GM19455 (cell line): Measurements from ENCODE around the gene ST7L.

Experiments used
- ATAC-seq: cut with Tn5 transposase; IDR thresholded peaks from one replicate; pipeline ENCODE4 v1.9.1; 2021; ENCODE audit not compliant: unreplicated experiment

ST7L gene

DNA sequence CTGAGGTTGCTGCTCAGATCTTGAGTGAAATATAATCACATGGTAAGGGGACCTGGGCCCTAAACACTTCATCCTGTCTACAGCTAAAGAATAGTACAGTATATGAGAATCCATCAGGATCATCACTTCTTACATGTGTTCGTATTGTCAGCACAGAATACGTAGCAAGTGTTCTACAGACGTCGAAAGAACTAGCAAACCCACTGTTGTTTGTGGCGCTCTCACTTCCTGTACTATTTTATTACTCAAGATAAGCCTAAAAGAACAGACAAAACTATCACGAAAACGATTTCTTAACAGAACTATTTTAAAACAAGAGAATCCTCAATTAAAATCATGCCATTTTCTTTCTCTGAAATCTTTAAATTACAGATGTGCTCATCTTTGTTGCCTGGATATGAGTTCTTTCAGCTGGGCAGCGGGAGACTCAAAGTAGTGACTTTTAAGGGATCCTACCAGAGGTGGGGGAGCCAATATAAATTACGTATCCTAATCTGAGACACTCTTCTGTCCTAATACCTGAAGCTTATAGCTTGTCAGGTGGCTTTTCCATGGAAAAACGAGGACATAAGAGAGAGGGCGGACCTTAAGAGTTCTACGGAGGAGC is 724 bp downstream of the ST7L start:
- ATAC-seq: no peak

DNA sequence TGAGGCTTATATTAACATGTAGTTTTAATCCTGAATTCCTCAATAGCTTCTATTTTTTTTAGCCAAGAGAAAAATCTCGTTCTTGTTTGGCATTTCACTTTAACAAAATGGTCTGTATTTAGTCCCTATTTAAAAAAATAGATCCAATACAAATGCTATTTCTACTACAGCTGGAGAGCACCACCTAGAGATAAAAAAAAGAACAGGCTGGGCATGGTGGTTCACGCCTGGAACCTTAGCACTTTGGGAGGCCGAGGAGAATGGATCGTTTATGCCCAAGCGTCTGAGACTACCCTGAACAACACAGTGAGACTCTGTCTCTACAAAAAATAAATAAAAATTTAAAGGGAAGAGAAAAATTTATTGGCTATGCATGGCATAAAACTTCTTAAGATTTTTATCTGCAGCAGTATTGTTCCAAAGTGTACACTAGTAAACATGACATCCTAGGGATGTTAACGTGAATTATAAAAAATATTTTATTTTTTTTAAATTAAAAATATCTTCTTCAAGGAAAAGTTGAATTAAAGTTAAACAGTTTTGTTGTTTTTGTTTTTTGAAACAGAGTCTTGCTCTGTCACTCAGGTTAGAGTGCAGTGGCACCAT is 4.4 kb downstream of the ST7L start:
- ATAC-seq: no peak

DNA sequence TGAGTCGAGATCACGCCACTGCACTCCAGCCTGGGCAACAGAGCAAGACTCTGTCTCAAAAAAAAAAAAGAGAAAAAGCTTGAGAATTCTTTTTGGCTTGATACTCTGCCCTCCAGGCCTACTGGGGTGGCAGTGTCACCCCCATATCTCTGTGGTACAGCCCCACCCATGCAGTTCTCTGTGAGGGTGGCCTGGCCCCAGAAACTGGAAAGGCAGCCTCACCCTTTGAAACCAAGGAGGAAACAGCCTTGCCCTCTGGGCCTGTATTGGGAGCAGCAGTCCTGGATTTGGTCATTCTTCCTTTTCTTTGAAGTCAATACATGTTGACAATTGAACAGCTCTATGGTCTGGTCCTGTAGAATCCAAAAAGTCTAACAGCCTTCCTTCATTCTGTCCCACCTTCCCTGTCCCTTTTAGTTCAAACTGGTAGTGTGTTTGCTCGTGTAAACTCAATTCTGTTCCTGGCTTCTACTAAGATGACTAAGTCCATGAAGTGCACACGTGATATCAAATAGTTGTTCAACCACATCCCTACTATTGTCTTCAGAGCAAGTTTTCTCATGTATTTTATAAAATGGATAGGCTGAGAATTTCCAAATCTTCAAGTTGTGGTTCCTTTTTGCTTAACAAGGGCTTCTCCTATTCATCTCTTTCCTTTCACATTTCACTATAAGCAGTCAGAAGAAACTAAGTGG is 13.2 kb downstream of the ST7L start:
- no peak for ATAC-seq

DNA sequence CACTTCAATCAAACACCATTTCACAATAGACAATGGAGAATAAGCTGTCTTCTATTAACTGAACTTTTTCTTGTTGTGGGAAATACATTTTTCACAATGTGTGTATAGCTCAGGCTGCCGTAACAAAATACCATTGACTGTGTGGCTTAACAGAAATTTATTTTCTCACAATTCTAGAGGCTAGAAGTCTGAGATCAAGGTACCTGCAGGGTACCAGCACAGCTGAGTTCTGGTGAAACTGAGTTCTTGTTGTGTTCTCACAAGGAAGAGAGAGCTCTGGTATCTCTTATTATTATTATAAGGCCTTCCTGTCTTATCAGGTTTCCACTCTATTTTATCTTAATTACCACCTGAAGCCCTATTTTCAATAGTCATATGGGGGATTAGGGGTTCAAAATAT is 15.4 kb downstream of the ST7L start:
- ATAC-seq: no peak

DNA sequence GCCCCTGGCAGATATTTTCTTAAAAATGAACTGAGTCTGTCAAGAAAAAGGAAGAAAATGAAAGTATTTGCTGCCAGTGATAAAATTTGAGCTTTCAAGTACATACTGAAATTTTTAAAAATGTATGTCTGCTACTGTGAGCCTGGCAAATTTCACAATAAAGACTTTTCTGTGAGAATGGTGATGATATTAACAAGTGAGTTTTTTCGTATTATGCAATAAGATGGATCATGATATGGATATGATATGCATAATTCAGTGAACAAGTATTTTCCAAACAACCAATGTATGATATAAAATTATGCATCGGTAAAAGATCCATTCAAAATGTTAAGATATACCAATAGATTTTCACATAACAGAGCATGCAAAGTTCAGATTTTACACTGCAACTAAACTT is 15.9 kb downstream of the ST7L start:
- no peak for ATAC-seq

DNA sequence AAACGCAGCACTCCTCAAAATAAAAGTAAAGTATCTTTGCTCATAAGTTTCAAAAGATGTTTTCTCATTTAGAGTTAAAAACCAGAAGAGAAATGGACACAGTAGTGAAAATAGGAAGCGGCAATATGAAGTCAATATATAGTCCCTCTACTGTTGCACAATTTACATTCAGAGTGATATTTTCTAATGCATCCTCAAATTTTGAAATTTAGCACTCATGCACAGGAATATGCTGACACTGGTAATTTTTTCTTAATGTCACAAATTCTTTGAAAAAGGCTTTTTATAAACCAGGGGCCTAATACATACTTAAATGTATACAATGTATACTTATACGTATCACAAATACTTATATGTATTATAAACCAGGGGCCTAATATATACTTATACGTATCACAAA is 19.5 kb downstream of the ST7L start:
- ATAC-seq: no peak

DNA sequence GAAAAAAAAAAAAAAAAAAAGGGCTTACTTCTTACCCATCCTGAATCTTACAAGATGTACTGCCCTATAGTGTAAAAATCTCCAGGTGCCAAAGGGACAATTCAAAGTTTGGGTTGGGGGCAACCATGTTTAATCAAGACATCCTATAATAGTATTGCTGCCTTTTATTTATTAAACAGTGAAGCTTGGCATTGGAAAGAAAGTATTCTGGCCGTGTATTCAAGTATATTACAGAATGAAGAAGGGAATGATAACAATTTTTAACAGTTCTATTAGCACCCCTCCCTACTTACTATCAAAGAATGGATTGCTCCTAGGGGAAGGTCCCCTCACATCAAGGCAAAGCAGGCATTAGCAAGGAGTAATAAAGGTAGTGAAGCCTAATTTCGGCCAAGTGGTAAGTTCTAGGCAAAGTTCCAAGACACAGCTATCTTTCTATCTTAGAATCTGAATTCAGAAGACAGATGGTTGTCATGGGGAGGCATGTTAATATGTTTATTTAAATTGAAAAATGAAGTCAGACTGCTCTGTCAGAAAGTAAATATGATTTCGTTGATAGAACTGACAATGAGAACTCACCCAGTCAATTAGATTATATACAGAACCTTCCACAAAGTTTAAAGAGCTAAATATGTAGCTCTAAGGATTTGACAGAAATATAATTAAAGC is 24.6 kb downstream of the ST7L start:
- ATAC-seq: no peak

DNA sequence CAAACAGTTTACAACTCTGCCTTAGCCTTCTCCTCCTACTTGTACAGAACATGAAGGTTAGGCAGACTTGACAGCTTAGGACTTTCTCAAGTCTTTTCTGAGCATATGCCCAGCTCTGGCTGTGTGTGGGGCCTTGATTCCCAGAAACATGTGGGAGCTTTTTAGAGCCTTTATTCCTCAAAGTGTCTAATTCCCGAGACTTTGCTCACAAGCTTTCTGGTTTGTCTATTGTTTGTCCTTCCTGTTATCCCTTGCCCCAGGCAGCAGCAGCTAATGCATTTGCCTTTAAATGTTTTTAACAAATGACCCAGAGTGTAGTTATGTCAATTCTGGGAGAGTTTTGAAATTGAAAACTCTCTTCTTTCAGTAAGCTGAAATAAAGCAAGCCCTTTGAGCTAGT is 29.2 kb downstream of the ST7L start:
- ATAC-seq: no peak

DNA sequence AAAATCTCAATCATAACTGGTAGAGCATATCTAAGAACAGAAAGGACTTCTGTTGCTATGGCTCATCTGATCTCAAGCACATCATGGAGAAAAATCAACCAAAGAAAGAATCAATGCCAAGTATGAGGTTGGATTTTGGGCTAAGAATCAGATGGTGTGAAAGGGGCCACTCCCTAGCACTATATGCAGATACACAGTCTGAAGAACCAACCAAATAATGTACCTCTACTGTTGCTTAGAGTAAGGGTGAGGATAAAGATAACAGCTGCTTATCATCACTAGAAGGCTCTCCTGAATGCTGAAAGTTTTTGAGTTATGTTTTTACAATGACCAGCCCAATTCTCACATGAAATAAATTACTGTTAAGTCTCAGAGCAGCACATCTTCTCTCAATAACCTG is 35.6 kb downstream of the ST7L start:
- no peak for ATAC-seq

DNA sequence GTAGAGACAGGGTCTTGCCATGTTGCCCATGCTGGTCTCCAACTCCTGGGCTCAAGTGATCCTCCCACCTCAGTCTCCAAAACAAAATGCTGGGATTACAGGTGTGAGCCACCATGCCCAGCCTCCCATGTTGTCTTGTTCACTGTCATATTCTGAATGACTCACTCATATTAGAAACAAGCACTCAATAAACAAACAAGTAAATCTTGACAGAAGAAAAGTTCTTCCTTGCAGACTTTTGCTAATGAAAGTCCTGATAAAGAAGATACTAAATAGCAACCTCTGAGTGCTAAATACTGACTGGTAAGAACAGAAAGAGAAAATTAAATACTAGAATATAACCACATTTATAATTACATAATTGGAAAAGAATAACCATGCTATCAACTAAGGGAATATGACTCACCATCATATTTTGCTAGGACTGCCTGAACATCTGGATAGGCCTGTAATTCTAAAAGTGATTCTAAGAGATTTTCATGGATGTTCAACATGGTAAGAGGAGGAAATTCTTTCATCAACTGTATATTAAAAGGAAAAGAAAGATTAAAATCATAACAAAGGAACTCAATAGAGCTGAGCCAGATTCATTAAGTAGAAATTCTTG is 37.3 kb downstream of the ST7L start:
- ATAC-seq: no peak

DNA sequence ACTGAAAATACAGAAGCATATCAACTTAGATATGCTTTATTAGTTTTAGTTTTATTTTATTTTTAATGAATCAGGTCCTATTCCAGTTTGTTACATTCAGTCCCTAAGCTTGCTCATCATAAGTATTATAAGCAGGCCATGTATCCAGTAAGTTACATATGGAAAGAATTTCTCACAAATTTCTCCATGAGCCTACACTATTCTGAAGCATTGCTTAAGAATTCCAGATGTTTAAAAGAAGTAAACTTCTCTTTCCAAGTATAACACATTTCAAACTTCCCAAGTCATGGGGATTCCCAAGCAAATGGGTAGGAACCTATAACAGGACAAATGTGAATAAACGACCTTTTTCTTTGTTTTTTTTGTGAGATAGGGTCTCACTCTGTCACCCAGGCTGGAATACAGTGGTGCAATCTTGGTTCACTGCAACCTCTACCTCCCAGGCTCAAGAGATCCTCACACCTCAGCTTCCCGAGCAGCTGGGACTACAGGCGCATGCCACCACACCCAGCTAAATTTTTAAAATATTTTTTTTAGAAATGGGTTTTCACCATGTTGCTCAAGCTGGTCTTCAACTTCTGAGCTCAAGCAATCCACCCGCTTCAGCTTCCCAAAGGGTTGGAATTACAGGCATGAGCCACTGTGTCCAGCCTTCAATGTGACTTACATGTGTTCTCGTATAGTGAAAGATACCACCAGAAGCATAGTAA is 39.0 kb downstream of the ST7L start:
- ATAC-seq: no peak

DNA sequence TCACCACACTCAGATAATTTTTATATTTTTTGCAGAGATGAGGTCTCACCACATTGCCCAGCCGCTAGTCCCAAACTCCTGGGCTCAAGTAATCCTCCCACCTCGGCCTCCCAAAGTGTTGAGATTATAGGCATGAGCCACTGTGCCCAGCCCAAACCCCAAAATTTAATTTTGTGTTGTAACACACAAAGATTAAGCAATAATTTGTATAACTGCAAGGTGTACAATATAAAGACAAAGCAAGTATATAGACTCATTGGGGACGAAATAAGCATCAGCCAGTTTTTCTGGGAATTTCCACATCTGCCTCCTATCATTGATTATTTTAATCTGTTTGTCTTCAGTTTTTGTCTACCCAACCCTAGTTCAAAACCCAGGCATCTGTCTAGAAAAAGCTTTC is 42.7 kb downstream of the ST7L start:
- no peak for ATAC-seq

DNA sequence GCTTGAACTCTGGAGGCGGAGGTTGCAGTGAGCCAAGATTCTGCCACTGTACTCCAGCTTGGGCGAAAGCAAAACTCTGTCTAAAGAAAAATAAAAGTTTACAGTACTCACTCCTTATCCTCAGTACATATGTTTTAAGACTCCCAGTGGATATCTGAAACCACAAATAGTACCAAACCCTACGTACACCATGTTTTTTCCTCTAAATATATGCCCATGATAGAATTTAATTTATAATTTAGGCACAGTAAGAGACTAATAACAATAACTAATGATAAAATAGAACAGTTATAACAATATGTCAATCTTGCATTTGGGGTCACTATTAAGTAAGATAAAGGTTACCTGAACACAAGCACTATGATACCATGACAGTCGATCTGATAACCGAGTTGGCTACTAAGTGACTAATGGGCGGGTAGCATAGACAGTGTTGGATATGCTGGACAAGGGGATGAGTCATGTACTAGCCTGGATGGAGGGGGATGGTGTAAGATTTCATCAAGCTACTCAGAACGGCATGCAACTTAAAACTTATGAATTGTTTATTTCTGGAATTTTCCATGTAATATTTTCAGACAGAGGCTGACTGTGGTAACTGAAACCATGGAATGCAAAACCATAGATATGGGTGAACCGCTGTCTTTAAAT is 43.7 kb downstream of the ST7L start:
- no peak for ATAC-seq

DNA sequence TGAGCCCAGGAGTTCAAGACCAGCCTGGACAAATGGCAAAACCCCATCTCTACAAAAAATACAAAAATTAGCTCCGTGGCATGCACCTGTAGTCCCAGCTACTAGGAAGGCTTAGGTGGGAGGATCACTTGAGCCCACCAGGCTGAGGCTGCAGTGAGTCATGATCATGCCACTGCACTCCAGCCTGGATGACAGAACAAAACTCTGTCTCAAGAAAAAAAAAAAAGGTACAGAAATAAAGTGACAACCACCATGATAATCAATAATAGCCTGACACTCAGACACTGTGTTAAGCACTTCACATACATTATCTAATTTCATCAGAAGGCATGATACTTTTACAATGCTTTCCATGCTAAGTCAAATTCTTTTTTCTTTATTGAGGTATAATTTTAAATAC is 53.1 kb downstream of the ST7L start:
- ATAC-seq: no peak

DNA sequence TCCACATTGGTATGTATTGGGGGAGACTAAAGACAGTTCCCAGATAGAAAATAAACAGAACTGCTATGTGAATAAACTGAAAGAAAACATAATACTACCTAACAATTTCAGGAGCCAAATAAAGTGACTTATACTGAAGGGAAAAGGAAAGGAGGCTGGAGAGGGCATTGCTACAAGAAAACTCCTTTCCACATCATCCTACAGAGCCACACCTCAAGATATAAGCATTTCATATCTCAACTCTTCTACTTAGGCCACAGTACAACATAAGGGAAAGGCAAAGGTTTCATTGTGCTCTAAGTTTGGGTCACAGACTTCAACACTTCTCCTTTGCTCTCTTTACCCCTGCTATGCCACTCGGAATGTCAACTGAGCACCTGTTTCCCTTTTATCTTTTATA is 54.9 kb downstream of the ST7L start:
- no peak for ATAC-seq

DNA sequence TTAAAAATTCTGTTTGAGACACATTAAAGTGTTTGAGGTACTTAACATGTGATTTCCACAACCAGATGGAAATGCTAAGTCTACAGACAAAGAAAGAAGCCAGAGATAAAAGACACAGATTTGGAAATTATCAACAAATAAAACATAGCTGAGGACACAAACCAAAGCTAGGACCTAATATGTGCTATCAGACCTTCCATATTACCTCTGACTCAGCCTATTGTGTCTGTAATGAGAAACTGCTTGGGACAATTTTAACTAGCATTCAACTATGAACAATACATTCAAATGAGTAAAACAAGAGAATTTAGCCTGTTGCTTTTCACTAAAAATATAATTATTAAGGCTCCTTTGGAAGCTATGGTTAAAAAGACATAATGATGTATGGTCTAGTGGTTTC is 55.6 kb downstream of the ST7L start:
- no peak for ATAC-seq

DNA sequence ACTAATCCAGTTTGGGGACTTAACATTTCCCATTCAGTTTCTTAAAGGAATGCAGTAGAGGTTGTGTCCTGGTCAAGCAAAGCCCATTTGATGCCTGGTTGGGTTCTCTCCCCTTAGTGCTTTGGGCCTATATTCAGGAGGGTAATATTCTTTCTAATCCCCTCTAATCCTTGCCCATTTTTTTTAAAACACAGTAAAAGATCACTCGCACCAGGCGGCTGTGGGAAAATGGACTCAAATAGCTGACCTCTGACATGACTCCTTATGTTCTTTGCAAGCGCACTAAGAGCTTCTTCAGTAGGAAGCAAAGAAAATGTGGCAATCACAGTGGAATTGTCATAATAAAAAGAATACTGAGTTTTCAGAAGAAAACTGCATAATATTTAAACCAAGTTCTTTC is 60.3 kb downstream of the ST7L start:
- no peak for ATAC-seq

DNA sequence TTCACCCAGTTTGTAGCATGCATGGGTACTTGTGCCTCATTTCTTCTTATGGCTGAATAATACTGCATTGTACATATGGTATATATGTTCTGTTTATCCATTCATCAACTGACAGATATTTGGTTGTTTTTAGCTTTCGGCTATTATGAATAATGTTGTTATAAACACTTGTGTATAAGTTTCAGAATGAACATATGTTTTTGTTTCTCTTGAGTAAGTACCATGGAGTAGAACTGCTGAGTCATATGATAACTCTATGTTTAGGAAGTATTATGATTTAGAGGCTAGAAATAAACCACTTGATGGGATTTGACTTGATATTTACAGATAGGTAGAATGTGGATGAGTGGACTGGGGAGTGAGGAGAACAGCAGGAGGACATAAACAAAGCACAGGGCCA is 61.6 kb downstream of the ST7L start:
- ATAC-seq: no peak

DNA sequence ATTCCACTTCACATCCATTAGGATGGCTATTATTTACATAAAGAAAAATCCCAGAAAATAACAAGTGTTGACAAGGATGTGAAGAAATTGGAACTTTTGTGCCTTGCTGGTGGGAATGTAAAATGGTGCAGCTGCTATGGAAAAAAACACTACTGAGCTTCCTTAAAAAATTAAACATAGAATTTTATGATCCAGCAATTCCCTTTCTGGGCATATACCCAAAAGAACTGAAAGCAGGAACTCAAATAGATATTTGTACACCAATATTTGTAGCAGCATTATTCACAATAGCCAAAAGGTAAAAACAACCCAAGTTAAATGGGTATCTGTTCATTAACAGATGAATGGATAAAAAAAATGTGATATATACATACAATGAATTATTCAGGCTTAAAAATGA is 64.5 kb downstream of the ST7L start:
- no peak for ATAC-seq

DNA sequence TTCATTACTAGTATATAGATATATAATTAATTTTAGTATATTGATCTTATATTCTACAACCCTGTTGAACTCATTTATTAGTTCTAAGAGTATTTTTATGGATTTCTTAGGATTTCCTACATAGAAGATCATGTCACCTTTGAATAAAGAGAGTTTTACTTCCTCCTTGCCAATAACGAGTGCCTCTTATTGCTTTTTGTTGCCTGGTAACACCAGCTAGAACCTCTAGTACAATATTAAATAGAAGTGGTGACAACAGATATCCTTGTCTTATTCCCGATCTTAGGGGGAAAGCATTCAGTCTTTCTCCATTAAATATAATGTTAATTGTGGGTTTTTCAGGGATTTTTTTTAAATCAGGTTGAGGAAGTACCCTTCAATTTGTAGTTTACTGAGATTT is 69.4 kb downstream of the ST7L start:
- ATAC-seq: no peak

DNA sequence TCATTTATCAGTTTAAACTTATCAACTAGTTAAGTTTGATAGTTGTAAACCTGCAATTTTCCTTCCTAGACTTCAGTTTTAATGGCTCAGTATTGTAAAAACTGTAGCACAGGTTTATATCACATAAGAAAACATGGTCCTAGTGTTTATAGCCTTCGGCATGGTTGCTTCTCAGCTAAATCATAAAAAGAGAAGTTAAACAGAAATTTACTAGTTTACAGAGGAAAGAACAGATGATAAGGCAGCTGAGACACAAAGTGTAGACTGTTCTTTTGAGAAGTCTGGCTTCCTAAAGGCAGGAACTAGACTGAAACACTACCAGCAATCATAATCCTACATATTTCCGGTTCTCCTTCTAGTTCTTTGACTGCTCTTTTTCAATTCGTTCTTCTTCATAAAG is 70.4 kb downstream of the ST7L start:
- ATAC-seq: no peak
